ENCODE measurements around the gene TLCD4. TPM values are rescaled to one million over a fixed set of nuclear protein-coding genes. Genes with fewer than 3 reads are reported as not detected.

Gene TLCD4
- total RNA-seq, 1 donor from 2014 or later, result 3.0 TPM

GRCh38 chr1:95097426-95097825, 19.7 kb upstream of the TLCD4 start:
- TF ChIP-seq CTCF (IDR thresholded peaks at IDR 0.05; ENCODE audit: insufficient read depth, low read length, poor library complexity, severe bottlenecking), result no peak
- Histone ChIP-seq H3K4me3 (ENCODE audit: low read depth, low read length) (no peak overlapping the region), H3K27me3 (ENCODE audit: control insufficient read depth, insufficient read depth, low read length) (no peaks in the 10 kb centered on the region), H3K36me3 (ENCODE audit: control insufficient read depth, insufficient read depth, low read length) (no peaks in the 10 kb centered on the region)
- DNase-seq (ENCODE audit: low read depth), result no peak

GRCh38 chr1:95098196-95098595, 19.0 kb upstream of the TLCD4 start:
- Histone ChIP-seq H3K27me3 (ENCODE audit: control insufficient read depth, insufficient read depth, low read length) (no peaks in the 10 kb centered on the region), H3K4me3 (ENCODE audit: low read depth, low read length) (no peak overlapping the region), H3K36me3 (ENCODE audit: control insufficient read depth, insufficient read depth, low read length) (no peaks in the 10 kb centered on the region)
- TF ChIP-seq CTCF (IDR thresholded peaks at IDR 0.05; ENCODE audit: insufficient read depth, low read length, poor library complexity, severe bottlenecking), result no peak
- no peak for DNase-seq (ENCODE audit: low read depth)

- Histone ChIP-seq H3K4me3 (ENCODE audit: low read depth, low read length) (no peak overlapping the region), H3K36me3 (ENCODE audit: control insufficient read depth, insufficient read depth, low read length) (no peaks in the 10 kb centered on the region), H3K27me3 (ENCODE audit: control insufficient read depth, insufficient read depth, low read length) (no peaks in the 10 kb centered on the region)
- no peak for DNase-seq (ENCODE audit: low read depth)
- TF ChIP-seq CTCF (IDR thresholded peaks at IDR 0.05; ENCODE audit: insufficient read depth, low read length, poor library complexity, severe bottlenecking), result no peak
These were observed 8.4 kb upstream of the TLCD4 start for GRCh38 chr1:95108792-95109191.

GRCh38 chr1:95111014-95111413, 6.1 kb upstream of the TLCD4 start:
- TF ChIP-seq CTCF (IDR thresholded peaks at IDR 0.05; ENCODE audit: insufficient read depth, low read length, poor library complexity, severe bottlenecking), result no peak
- Histone ChIP-seq H3K4me3 (ENCODE audit: low read depth, low read length) (no peak overlapping the region), H3K27me3 (ENCODE audit: control insufficient read depth, insufficient read depth, low read length) (no peaks in the 10 kb centered on the region), H3K36me3 (ENCODE audit: control insufficient read depth, insufficient read depth, low read length) (no peaks in the 10 kb centered on the region)
- no peak for DNase-seq (ENCODE audit: low read depth)

GRCh38 chr1:95113684-95114083, 3.5 kb upstream of the TLCD4 start:
- Histone ChIP-seq H3K4me3 (ENCODE audit: low read depth, low read length) (no peak overlapping the region), H3K36me3 (ENCODE audit: control insufficient read depth, insufficient read depth, low read length) (no peaks in the 10 kb centered on the region), H3K27me3 (ENCODE audit: control insufficient read depth, insufficient read depth, low read length) (no peaks in the 10 kb centered on the region)
- DNase-seq (ENCODE audit: low read depth), result no peak
- no peak for TF ChIP-seq CTCF (IDR thresholded peaks at IDR 0.05; ENCODE audit: insufficient read depth, low read length, poor library complexity, severe bottlenecking)

GRCh38 chr1:95115708-95116137, 1.4 kb upstream of the TLCD4 start:
- no peaks in the 10 kb centered on the region for H3K36me3 ChIP-seq (ENCODE audit: control insufficient read depth, insufficient read depth, low read length)
- no peak for DNase-seq (ENCODE audit: low read depth)
- H3K27me3 ChIP-seq (ENCODE audit: control insufficient read depth, insufficient read depth, low read length), result no peaks in the 10 kb centered on the region
- H3K4me3 ChIP-seq (ENCODE audit: low read depth, low read length), result no peak overlapping the region
- TF ChIP-seq CTCF (IDR thresholded peaks at IDR 0.05; ENCODE audit: insufficient read depth, low read length, poor library complexity, severe bottlenecking), result no peak
